Measurements from ENCODE around the gene PPP1R9A.

PPP1R9A gene

DNA sequence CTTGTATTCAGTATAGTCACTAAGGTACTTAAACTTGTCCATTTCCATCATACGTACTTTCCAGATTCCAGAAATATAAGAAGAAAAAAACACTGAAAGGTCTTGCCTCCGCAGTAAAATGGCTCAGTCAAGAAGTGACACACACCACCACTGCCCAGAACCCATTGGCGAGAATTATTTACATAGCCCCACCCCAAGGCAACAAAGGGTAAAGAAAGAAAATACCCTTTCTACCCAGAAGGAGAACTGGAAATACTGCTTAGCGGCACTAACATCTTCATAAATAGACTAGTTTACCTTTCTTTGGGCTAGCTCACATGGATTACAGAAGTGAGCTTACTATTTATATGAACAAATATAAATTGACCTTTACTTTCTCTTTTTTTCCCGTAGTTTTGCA lies 194.0 kb downstream of the PPP1R9A start:
- no peak for TF ChIP-seq ZFX (IDR thresholded peaks at IDR 0.05)
- TF ChIP-seq, protein P1, sequence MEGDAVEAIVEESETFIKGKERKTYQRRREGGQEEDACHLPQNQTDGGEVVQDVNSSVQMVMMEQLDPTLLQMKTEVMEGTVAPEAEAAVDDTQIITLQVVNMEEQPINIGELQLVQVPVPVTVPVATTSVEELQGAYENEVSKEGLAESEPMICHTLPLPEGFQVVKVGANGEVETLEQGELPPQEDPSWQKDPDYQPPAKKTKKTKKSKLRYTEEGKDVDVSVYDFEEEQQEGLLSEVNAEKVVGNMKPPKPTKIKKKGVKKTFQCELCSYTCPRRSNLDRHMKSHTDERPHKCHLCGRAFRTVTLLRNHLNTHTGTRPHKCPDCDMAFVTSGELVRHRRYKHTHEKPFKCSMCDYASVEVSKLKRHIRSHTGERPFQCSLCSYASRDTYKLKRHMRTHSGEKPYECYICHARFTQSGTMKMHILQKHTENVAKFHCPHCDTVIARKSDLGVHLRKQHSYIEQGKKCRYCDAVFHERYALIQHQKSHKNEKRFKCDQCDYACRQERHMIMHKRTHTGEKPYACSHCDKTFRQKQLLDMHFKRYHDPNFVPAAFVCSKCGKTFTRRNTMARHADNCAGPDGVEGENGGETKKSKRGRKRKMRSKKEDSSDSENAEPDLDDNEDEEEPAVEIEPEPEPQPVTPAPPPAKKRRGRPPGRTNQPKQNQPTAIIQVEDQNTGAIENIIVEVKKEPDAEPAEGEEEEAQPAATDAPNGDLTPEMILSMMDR (conservative IDR thresholded peaks at IDR 0.05) = no peak
- H3K27ac ChIP-seq = no peak overlapping the region

DNA sequence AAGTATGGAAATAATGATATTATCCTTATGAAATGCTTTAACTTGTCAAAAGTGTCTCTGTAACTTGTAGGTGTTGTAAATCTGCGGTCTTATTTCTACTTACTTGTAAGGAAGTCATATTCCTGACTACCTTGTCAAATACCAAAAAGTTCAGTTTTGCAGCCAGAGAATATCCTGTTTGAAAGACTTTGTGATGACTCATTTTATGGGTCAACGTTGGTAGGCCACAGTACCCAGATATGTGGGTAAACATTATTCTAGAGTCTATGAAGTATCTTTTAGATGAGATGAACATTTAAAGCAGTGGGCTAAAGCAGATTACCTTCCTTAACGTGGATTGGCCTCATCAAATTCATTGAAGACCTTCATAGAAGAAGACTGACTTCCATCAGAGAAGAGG lies 195.3 kb downstream of the PPP1R9A start:
- TF ChIP-seq, protein P1 (conservative IDR thresholded peaks at IDR 0.05) = no peak
- no peak for TF ChIP-seq ZFX (IDR thresholded peaks at IDR 0.05)
- H3K27ac ChIP-seq = no peak overlapping the region

DNA sequence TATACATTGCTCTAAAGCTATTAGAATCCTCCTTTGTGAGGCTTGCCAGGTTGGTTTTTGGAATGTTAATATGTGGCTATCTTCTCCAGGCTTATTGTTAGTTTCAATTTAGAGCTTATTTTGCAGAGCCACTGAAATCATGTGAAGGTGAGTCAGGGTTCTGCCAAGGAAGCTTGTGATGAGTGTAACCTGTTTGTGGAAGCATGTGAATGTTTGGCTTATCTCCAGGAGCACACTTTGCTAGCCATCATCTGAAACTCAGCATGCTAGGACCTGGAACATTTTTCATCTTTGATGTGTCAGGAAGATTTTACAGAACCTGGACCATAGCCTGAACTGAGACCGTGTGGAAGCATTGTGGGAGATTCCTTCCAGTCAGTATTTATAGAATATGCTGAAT lies 197.3 kb downstream of the PPP1R9A start:
- TF ChIP-seq, protein P1 (conservative IDR thresholded peaks at IDR 0.05) = no peak
- TF ChIP-seq ZFX (IDR thresholded peaks at IDR 0.05) = no peak
- no peak overlapping the region for H3K27ac ChIP-seq

DNA sequence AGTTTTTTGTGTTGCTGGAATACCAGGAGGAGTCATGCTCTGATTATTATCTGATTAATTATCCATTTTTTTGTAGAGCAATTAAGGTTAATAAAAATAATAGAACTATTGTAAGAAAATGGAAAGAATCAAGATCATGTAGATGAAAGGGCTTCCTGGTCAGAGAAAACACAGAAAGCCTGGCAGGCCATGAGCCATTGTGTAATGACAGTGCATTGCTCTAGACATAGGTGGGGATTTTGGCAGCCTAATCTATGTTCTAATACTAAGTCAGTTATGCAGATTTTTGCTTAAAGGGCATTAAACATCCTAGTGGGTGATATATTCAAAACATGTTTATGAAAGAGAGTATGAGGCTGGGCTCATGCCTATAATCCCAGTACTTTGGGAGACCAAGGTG lies 198.2 kb downstream of the PPP1R9A start:
- H3K27ac ChIP-seq = no peak overlapping the region
- no peak for TF ChIP-seq ZFX (IDR thresholded peaks at IDR 0.05)
- TF ChIP-seq, protein P1 (conservative IDR thresholded peaks at IDR 0.05) = no peak

DNA sequence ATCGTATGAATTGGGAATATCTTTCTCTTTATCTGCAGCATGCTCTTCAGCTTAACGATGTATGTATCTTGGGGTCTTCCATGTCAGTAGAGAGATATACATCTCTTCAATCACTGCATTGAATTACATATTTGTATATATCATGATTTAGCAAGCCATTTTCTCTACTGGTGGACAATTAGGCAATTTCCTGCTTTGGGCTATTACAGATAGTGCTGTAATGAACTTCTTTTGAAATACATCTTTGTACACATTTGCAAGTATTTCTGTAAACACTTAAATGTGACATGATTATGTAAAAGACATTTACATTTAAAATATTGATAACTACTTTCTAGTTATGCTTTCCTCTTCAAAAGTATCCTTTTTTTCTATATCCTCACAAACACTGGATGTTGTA lies 199.0 kb downstream of the PPP1R9A start:
- H3K27ac ChIP-seq = no peak overlapping the region
- no peak for TF ChIP-seq ZFX (IDR thresholded peaks at IDR 0.05)
- TF ChIP-seq, protein P1 (conservative IDR thresholded peaks at IDR 0.05) = no peak

DNA sequence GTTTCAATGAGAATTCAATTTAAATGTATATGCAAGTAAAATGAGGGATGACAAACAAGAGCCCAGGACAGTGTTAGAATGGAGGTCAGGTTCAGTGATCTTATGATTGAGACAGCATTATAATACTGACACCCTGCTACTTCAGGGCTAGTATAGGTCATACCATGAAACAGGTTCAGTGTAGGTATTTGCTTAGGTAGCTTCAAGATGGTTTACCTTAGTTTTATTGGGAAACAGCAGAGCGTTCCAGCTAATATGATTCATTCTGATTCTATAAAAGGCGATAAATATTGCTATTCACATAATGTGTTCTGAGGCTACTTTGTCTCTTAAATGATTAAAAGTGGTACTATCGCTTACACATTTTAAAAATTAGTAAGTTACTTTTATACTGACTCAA lies 203.3 kb downstream of the PPP1R9A start:
- H3K27ac ChIP-seq = no peak overlapping the region
- TF ChIP-seq, protein P1 (conservative IDR thresholded peaks at IDR 0.05) = no peak
- TF ChIP-seq ZFX (IDR thresholded peaks at IDR 0.05) = no peak

DNA sequence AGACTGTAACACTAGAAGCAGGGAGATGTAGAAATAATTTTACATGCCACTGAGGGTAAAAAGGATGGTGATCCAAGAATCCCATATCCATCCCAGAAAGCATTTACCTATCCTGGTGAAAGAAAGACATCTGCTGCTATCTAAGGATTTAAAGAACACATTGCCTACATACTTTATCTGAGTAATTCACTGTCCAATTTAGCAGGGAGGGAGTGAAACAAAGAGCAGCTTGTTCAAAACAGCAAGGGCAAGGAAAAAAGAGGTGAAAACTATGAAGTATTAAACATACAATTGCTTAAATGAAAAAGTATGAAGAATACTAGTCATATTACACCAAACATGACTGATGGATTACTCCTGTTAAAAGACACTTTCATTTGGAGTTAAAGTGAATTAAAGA lies 206.2 kb downstream of the PPP1R9A start:
- H3K27ac ChIP-seq = no peak overlapping the region
- TF ChIP-seq, protein P1 (conservative IDR thresholded peaks at IDR 0.05) = no peak
- TF ChIP-seq ZFX (IDR thresholded peaks at IDR 0.05) = no peak
